ENCODE results near the gene ZNF766. TPM values are rescaled to one million over a fixed set of nuclear protein-coding genes. Genes with fewer than 3 reads are reported as not detected.
A peak's percentile ranks its signal among the peaks of the same experiment; 100 is the strongest.
"Not testable (repeated sequence)": the region's sequence is repeated elsewhere in the genome, so short reads cannot be mapped to it uniquely, and the experiment has no call there.

Gene ZNF766
- total RNA-seq, 1 experiment from 2014 or later, result 12.3 TPM

- H3K4me3 ChIP-seq, result peak within 1 kb of the TSS; percentile 67
- no peaks in the 10 kb centered on the region for H3K36me3 ChIP-seq
- peaks cover 19% of the 10 kb centered on the region for H3K9me3 ChIP-seq
- peak; percentile 86 for DNase-seq
- no peaks in the 10 kb centered on the region for H3K27me3 ChIP-seq
Measured at GRCh38 chr19:52336117-52336790, 66.9 kb downstream of the ZNF766 start, which contains the start of gene ZNF610. ZNF610 (plus strand) TSS chr19:52336243; CDS start chr19:52349173, 12,930 bp downstream.

DNA sequence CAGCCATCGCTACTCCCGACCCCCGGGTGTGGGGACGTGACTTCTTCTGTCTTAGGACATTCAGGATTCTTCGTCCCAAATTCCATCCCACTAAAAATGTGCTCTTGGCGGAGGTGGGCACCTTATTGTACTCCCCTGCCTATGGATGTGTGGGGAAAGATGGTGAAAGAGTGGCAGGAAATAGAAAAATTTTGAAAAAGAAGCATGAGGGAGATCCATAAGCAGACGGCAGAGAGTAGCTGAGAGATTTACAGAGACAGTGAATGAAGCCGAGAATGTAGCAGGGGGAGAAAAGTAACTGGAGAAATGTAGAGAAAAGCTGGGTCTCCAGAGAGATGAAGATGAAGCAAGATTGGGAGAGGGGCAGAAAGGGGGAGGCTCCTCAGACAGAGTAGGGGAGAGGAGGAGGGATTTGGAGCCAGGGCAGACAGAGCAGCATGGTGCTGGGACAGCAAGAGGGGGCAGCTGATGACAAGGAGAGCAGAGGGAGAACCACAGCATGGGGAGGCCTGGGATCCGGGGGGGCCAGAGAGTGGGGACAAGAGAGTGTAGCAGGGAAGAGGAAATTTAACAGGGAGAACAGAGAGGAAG lies 67.5 kb downstream of the ZNF766 start:
- H3K4me3 ChIP-seq, result peak overlapping the region; percentile 67
- no peak for DNase-seq
- H3K9me3 ChIP-seq, result peaks cover 13% of the 10 kb centered on the region
- H3K36me3 ChIP-seq, result no peaks in the 10 kb centered on the region
- H3K27me3 ChIP-seq, result no peaks in the 10 kb centered on the region

DNA sequence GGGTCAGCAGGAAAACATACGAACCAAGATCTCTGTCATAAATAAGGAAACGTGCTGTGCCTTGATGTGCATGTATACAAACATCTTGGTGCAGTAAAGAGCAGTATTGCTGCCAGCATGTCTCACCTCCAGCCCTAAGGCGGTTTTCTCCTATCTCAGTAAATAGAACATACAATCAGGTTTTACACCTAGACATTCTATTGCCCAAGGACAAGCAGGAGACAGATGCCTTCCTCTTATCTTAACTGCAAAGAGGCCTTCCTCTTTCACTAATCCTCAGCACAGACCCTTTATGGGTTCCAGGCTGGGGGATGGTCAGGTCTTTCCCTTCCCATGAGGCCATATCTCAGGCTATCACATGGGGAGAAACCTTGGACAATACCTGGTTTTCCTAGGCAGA lies 69.6 kb downstream of the ZNF766 start:
- H3K4me3 ChIP-seq, H3K36me3 ChIP-seq, H3K9me3 ChIP-seq, DNase-seq, H3K27me3 ChIP-seq: not testable (repeated sequence)

- no peak for DNase-seq
- no peak overlapping the region for H3K4me3 ChIP-seq
- no peaks in the 10 kb centered on the region for H3K27me3 ChIP-seq
- H3K36me3 ChIP-seq, result no peaks in the 10 kb centered on the region; the same call in 1 of the 2 replicates
- no peaks in the 10 kb centered on the region; the same call in none of the 2 replicates for H3K9me3 ChIP-seq
Measured at GRCh38 chr19:52343548-52343947, 74.2 kb downstream of the ZNF766 start.

- Histone ChIP-seq H3K4me3 (no peak overlapping the region), H3K27me3 (no peaks in the 10 kb centered on the region), H3K36me3 (no peaks in the 10 kb centered on the region; the same call in 1 of the 2 replicates), H3K9me3 (no peaks in the 10 kb centered on the region; the same call in none of the 2 replicates)
- DNase-seq, result no peak
Measured at GRCh38 chr19:52345162-52345561, 75.8 kb downstream of the ZNF766 start.

Other genes starting within 250 kb of the ZNF766 start
- gene ZNF614, start 241.2 kb upstream of the ZNF766 start, total RNA-seq (2014; rRNA removed; shearing (Covaris generic); ENCODE audit: low replicate concordance), result 3.1 and 9.7 TPM in 2 replicates
- gene ZNF432, start 220.7 kb upstream of the ZNF766 start, total RNA-seq (2014; rRNA removed; shearing (Covaris generic); ENCODE audit: low replicate concordance), result 1.2 and 3.4 TPM in 2 replicates
- gene ZNF841, start 173.8 kb upstream of the ZNF766 start, total RNA-seq (2014; rRNA removed; shearing (Covaris generic); ENCODE audit: low replicate concordance), result 3.6 and 4.8 TPM in 2 replicates
- gene ZNF616, start 129.6 kb upstream of the ZNF766 start, total RNA-seq (2014; rRNA removed; shearing (Covaris generic); ENCODE audit: low replicate concordance), result 1.6 and 1.9 TPM in 2 replicates
- gene ZNF836, start 98.0 kb upstream of the ZNF766 start, total RNA-seq (2014; rRNA removed; shearing (Covaris generic); ENCODE audit: low replicate concordance), result 4.0 and 5.0 TPM in 2 replicates
- 74.0 and 171 TPM in 2 replicates for gene PPP2R1A, start 79.5 kb upstream of the ZNF766 start, total RNA-seq (2014; rRNA removed; shearing (Covaris generic); ENCODE audit: low replicate concordance)
- gene ZNF480, start 27.6 kb downstream of the ZNF766 start, total RNA-seq (2014; rRNA removed; shearing (Covaris generic); ENCODE audit: low replicate concordance), result 2.7 and 3.8 TPM in 2 replicates
- 0.15 and 2.4 TPM in 2 replicates for gene ZNF610, start 66.7 kb downstream of the ZNF766 start, total RNA-seq (2014; rRNA removed; shearing (Covaris generic); ENCODE audit: low replicate concordance)
- gene ZNF880, start 100.3 kb downstream of the ZNF766 start, total RNA-seq (2014; rRNA removed; shearing (Covaris generic); ENCODE audit: low replicate concordance), result 1.9 and 2.3 TPM in 2 replicates
- 1.9 and 2.8 TPM in 2 replicates for gene ZNF528, start 128.3 kb downstream of the ZNF766 start, total RNA-seq (2014; rRNA removed; shearing (Covaris generic); ENCODE audit: low replicate concordance)
- gene ZNF534, start 159.6 kb downstream of the ZNF766 start, total RNA-seq (2014; rRNA removed; shearing (Covaris generic); ENCODE audit: low replicate concordance), result not detected in 2 replicates
- 0.07 TPM in 1 of 2 replicates, not detected in the other for gene ZNF578, start 184.0 kb downstream of the ZNF766 start, total RNA-seq (2014; rRNA removed; shearing (Covaris generic); ENCODE audit: low replicate concordance)